Neural cell (in vitro differentiated cells): ENCODE results near the gene LACRT. TPM values are rescaled to one million over a fixed set of nuclear protein-coding genes. Genes with fewer than 3 reads are reported as not detected.

ENCODE experiments used
- H2AFZ ChIP-seq: fragments of 200-600, 300-800 bp; sonication (generic), shearing (Covaris generic); 2 replicates; pipeline ENCODE4 v1.6.0; 2014; ENCODE audit warnings: low read depth, mild to moderate bottlenecking, antibody characterized with exemption, low read length, moderate library complexity
- H3F3A ChIP-seq: fragments of 200-600 bp; shearing (Covaris generic); 2 replicates; pipeline ENCODE4 v1.6.1; 2016; ENCODE audit warnings: mild to moderate bottlenecking, moderate library complexity, mixed read lengths, antibody characterized with exemption, low read length; ENCODE audit not compliant: insufficient read depth, poor library complexity, severe bottlenecking
- H3K27ac ChIP-seq: fragments of 200-600, 300-800 bp; sonication (generic), shearing (Covaris generic); 2 replicates; pipeline ENCODE4 v1.5.1; 2014; ENCODE audit warnings: mild to moderate bottlenecking, low read length, moderate library complexity
- H3K27me3 ChIP-seq: fragments of 300-800, 200-600 bp; sonication (generic), shearing (Covaris generic); 2 replicates; pipeline ENCODE4 v1.6.0; 2014; ENCODE audit warnings: mild to moderate bottlenecking, low read depth, low read length, moderate library complexity; ENCODE audit not compliant: insufficient read depth
- H3K36me3 ChIP-seq: fragments of 300-800, 200-600 bp; sonication (generic), shearing (Covaris generic); 2 replicates; pipeline ENCODE4 v1.5.1; 2014; ENCODE audit warnings: mild to moderate bottlenecking, antibody characterized with exemption, low read length, moderate library complexity; ENCODE audit not compliant: insufficient read depth
- H3K4me2 ChIP-seq: fragments of 300-800, 200-600 bp; sonication (generic), shearing (Covaris generic); 2 replicates; pipeline ENCODE4 v1.6.0; 2014; ENCODE audit warnings: mild to moderate bottlenecking, low read length
- H3K4me3 ChIP-seq: fragments of 300-800, 200-600 bp; sonication (generic), shearing (Covaris generic); 2 replicates; pipeline ENCODE4 v1.5.1; 2014; ENCODE audit warnings: mild to moderate bottlenecking, low read length, moderate library complexity
- H3K79me2 ChIP-seq: fragments of 200-600 bp; shearing (Covaris generic); replicated peaks from 2 replicates; pipeline ENCODE4 v1.6.0; 2014; ENCODE audit warnings: mild to moderate bottlenecking, low read length, moderate library complexity; ENCODE audit not compliant: insufficient read depth
- H3K9ac ChIP-seq: fragments of 300-800, 200-600 bp; sonication (generic), shearing (Covaris generic); 2 replicates; pipeline ENCODE4 v1.6.1; 2016; ENCODE audit warnings: mild to moderate bottlenecking, low read length, mixed read lengths
- H3K9me2 ChIP-seq: fragments of 200-600 bp; shearing (Covaris generic); 2 replicates; pipeline ENCODE4 v1.6.1; 2016; ENCODE audit warnings: mild to moderate bottlenecking, low read length, mixed read lengths; ENCODE audit not compliant: insufficient read depth
- H3K9me3 ChIP-seq: fragments of 200-600, 300-800 bp; sonication (generic), shearing (Covaris generic); 2 replicates; pipeline ENCODE4 v1.6.1; 2016; ENCODE audit warnings: mild to moderate bottlenecking, mixed run types, low read length, moderate library complexity, mixed read lengths
- H4K20me1 ChIP-seq: fragments of 200-600 bp; shearing (Covaris generic); 2 replicates; pipeline ENCODE4 v1.6.1; 2016; ENCODE audit warnings: mild to moderate bottlenecking, mixed run types; ENCODE audit not compliant: insufficient read depth
- EP300 ChIP-seq: fragments of 450-650 bp; conservative IDR thresholded peaks from 2 replicates; pipeline ENCODE4 v1.6.1; 2014; ENCODE audit warnings: antibody characterized with exemption, mild to moderate bottlenecking, moderate library complexity; ENCODE audit not compliant: poor library complexity, severe bottlenecking
- EZH2 ChIP-seq: fragments of 200-600, 300-800 bp; shearing (Covaris generic), sonication (generic); IDR thresholded peaks from 2 replicates; pipeline ENCODE4 v1.6.1; 2014; ENCODE audit warnings: antibody characterized with exemption, low read length, borderline replicate concordance, mild to moderate bottlenecking; ENCODE audit not compliant: insufficient read depth, poor library complexity, severe bottlenecking
- MXI1 ChIP-seq: fragments of 450-650 bp; conservative IDR thresholded peaks from 2 replicates; pipeline ENCODE4 v1.6.1; 2014; ENCODE audit warnings: antibody characterized with exemption, mild to moderate bottlenecking; ENCODE audit not compliant: poor library complexity, severe bottlenecking
- POLR2AphosphoS5 ChIP-seq: IDR thresholded peaks from 2 replicates; pipeline ENCODE4 v1.6.1; 2012
- RAD21 ChIP-seq: fragments of 450-650 bp; conservative IDR thresholded peaks from 2 replicates; pipeline ENCODE4 v1.6.1; 2014; ENCODE audit warnings: antibody characterized with exemption, mild to moderate bottlenecking, moderate library complexity
- SMC3 ChIP-seq: fragments of 450-650 bp; conservative IDR thresholded peaks from 2 replicates; pipeline ENCODE4 v1.6.1; 2014; ENCODE audit warnings: antibody characterized with exemption, mild to moderate bottlenecking, moderate library complexity; ENCODE audit not compliant: poor library complexity
- TAF1 ChIP-seq: IDR thresholded peaks from 2 replicates; pipeline ENCODE4 v1.6.1; 2012; ENCODE audit warnings: low read depth
- polyA plus RNA-seq: library from polyadenylated mRNA; depleted of rRNA; stranded (reverse); fragments of >200 nt; gene quantifications from 2 replicates; pipeline ENCODE4 v1.2.3, GENCODE V29; 2014
- TF ChIP-seq, protein P1 (sequence below): fragments of 450-650 bp; IDR thresholded peaks from 2 replicates; pipeline ENCODE4 v1.5.1; 2014; ENCODE audit warnings: antibody characterized with exemption, mild to moderate bottlenecking, moderate library complexity; ENCODE audit not compliant: poor library complexity, severe bottlenecking
- TF ChIP-seq, protein P2 (sequence below): IDR thresholded peaks from 2 replicates; pipeline ENCODE4 v1.6.1; 2012; ENCODE audit warnings: borderline replicate concordance

Gene LACRT
- polyA plus RNA-seq, 1 donor from 2014 or later, result not detected

DNA sequence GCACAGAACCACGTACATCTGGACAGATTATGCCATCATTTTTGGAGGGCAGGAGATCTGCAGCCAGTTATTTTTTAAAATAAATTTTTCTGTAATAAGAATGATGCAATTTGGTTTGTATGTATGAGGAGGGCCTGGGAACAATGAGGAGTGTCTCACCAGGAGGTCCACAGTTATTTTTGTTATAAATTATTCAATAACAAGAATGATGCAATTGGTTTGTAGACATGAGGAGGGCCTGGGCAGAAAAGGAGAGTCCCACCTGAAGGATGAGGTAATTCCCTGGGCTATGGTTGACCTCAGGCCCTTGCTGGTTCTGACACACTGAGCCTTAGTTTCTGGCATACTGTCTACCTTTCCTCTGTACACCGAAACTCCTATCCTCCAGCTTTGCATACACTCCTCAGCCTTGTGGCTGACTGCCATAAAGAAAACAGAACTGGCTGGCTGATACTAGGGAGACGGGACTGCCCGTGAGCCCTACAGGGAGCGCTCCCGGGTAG lies 22.5 kb upstream of the LACRT start:
- Histone ChIP-seq H3K4me3 (no peak overlapping the region), H2AFZ (no peak overlapping the region), H3K27me3 (no peaks in the 10 kb centered on the region), H3K36me3 (no peaks in the 10 kb centered on the region), H3K4me2 (no peak overlapping the region), H3K9ac (no peak overlapping the region), H3K9me2 (no peaks in the 10 kb centered on the region), H3K79me2 (no peaks in the 10 kb centered on the region), H3K9me3 (no peaks in the 10 kb centered on the region), H3K27ac (no peak overlapping the region), H3F3A (no peaks in the 10 kb centered on the region), H4K20me1 (no peaks in the 10 kb centered on the region)
- TF ChIP-seq, protein P1, sequence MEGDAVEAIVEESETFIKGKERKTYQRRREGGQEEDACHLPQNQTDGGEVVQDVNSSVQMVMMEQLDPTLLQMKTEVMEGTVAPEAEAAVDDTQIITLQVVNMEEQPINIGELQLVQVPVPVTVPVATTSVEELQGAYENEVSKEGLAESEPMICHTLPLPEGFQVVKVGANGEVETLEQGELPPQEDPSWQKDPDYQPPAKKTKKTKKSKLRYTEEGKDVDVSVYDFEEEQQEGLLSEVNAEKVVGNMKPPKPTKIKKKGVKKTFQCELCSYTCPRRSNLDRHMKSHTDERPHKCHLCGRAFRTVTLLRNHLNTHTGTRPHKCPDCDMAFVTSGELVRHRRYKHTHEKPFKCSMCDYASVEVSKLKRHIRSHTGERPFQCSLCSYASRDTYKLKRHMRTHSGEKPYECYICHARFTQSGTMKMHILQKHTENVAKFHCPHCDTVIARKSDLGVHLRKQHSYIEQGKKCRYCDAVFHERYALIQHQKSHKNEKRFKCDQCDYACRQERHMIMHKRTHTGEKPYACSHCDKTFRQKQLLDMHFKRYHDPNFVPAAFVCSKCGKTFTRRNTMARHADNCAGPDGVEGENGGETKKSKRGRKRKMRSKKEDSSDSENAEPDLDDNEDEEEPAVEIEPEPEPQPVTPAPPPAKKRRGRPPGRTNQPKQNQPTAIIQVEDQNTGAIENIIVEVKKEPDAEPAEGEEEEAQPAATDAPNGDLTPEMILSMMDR, result no peak
- TF ChIP-seq TAF1 (no peak), EZH2 (no peak), MXI1 (no peak), POLR2AphosphoS5 (no peak), SMC3 (no peak), EP300 (no peak)
- TF ChIP-seq, protein P2, sequence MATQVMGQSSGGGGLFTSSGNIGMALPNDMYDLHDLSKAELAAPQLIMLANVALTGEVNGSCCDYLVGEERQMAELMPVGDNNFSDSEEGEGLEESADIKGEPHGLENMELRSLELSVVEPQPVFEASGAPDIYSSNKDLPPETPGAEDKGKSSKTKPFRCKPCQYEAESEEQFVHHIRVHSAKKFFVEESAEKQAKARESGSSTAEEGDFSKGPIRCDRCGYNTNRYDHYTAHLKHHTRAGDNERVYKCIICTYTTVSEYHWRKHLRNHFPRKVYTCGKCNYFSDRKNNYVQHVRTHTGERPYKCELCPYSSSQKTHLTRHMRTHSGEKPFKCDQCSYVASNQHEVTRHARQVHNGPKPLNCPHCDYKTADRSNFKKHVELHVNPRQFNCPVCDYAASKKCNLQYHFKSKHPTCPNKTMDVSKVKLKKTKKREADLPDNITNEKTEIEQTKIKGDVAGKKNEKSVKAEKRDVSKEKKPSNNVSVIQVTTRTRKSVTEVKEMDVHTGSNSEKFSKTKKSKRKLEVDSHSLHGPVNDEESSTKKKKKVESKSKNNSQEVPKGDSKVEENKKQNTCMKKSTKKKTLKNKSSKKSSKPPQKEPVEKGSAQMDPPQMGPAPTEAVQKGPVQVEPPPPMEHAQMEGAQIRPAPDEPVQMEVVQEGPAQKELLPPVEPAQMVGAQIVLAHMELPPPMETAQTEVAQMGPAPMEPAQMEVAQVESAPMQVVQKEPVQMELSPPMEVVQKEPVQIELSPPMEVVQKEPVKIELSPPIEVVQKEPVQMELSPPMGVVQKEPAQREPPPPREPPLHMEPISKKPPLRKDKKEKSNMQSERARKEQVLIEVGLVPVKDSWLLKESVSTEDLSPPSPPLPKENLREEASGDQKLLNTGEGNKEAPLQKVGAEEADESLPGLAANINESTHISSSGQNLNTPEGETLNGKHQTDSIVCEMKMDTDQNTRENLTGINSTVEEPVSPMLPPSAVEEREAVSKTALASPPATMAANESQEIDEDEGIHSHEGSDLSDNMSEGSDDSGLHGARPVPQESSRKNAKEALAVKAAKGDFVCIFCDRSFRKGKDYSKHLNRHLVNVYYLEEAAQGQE, result no peak

DNA sequence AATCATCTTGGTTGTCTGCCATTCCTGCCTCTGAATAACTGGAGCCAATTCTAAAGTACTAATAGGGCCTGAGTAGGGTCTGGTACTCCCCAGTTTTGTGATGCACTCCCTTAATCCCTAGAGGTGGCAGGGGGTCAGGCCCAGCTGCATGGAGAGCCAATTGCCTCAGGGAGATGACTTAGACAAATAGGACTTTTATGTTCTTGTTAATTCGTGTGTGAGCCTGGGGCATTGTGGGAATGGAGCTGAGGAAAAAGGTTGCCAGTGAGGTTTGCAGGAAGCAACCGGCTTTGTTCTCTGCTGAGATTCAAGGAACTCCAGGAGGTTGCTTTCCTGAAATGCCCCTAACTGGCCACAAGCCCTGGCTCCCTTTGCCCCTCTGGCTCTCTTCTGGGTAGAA lies 20.2 kb upstream of the LACRT start:
- Histone ChIP-seq H3K27ac (no peak overlapping the region), H3K9me2 (no peaks in the 10 kb centered on the region), H3F3A (no peaks in the 10 kb centered on the region), H3K27me3 (no peaks in the 10 kb centered on the region), H3K4me3 (no peak overlapping the region), H3K4me2 (no peak overlapping the region), H3K36me3 (no peaks in the 10 kb centered on the region), H3K9me3 (no peaks in the 10 kb centered on the region), H3K79me2 (no peaks in the 10 kb centered on the region), H2AFZ (no peak overlapping the region), H3K9ac (no peak overlapping the region), H4K20me1 (no peaks in the 10 kb centered on the region)
- TF ChIP-seq TAF1, result no peak
- TF ChIP-seq, protein P2, result no peak
- no peak for TF ChIP-seq POLR2AphosphoS5
- no peak for TF ChIP-seq RAD21
- TF ChIP-seq SMC3, result no peak
- TF ChIP-seq MXI1, result no peak
- no peak for TF ChIP-seq EP300
- TF ChIP-seq, protein P1, result no peak
